SK-N-MC (cell line): Measurements from ENCODE around the gene RHOT1.

Experiments used
- EZH2 ChIP-seq: fragments of 200-600 bp; sonication (generic); IDR thresholded peaks from one replicate; pipeline ENCODE4 v1.6.1; 2017; ENCODE audit warnings: antibody characterized with exemption
- POLR2AphosphoS5 ChIP-seq: IDR thresholded peaks from 2 replicates; pipeline ENCODE4 v1.6.1; 2012; ENCODE audit warnings: mild to moderate bottlenecking, low read depth, low read length, borderline replicate concordance

DNA sequence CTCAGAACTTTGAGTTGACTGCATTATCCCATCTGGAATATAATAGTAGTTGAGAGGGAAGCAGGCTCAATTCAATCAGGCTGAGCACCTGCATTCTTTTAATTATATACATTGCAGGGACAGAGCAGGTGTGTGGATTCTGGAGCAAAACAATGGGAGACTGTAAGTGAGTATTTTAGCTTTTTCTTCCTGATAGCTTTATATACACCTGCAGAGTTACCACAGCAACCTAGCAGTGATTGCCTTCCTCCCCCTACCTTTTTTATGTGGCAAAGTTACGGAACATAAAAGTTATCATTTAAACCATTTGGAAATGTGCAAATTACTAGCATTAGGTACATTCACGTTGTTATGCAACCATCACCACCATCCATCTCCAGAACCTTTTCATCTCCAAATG, 25.4 kb upstream of the RHOT1 start:
- TF ChIP-seq POLR2AphosphoS5: no peak
- TF ChIP-seq EZH2: no peak
